Ishikawa (cell line): ENCODE results near the gene FMOD.

Experiments used
- CEBPB ChIP-seq: IDR thresholded peaks from 2 replicates; pipeline ENCODE4 v1.6.1; 2012
- EGR1 ChIP-seq: IDR thresholded peaks from 2 replicates; pipeline ENCODE4 v1.6.1; 2012
- EP300 ChIP-seq: IDR thresholded peaks from 2 replicates; pipeline ENCODE4 v1.6.1; 2012; ENCODE audit warnings: borderline replicate concordance
- FOXM1 ChIP-seq: IDR thresholded peaks from 2 replicates; pipeline ENCODE4 v1.6.1; 2012; ENCODE audit warnings: low read depth, borderline replicate concordance
- NFIC ChIP-seq: IDR thresholded peaks from 2 replicates; pipeline ENCODE4 v1.6.1; 2012
- RAD21 ChIP-seq: IDR thresholded peaks from 2 replicates; pipeline ENCODE4 v1.6.1; 2012; ENCODE audit warnings: low read depth
- TAF1 ChIP-seq: IDR thresholded peaks from 2 replicates; pipeline ENCODE4 v1.6.1; 2012; ENCODE audit warnings: low read depth, mild to moderate bottlenecking
- TEAD4 ChIP-seq: IDR thresholded peaks from 2 replicates; pipeline ENCODE4 v1.6.1; 2012
- YY1 ChIP-seq: IDR thresholded peaks from 2 replicates; pipeline ENCODE4 v1.6.1; 2012; ENCODE audit warnings: low read depth
- ZBTB7A ChIP-seq: IDR thresholded peaks from 2 replicates; pipeline ENCODE4 v1.6.1; 2012; ENCODE audit warnings: low read depth
- TF ChIP-seq, protein P1 (sequence below): IDR thresholded peaks from 2 replicates; pipeline ENCODE4 v1.6.1; 2012; ENCODE audit warnings: low read depth, mild to moderate bottlenecking
- TF ChIP-seq, protein P2 (sequence below): IDR thresholded peaks from 2 replicates; pipeline ENCODE4 v1.6.1; 2012
- TF ChIP-seq, protein P3 (sequence below): IDR thresholded peaks from 2 replicates; pipeline ENCODE4 v1.6.1; 2012

GRCh38 chr1:203311368-203312301 lies 39.3 kb downstream of the FMOD start:
- TF ChIP-seq, protein P1, sequence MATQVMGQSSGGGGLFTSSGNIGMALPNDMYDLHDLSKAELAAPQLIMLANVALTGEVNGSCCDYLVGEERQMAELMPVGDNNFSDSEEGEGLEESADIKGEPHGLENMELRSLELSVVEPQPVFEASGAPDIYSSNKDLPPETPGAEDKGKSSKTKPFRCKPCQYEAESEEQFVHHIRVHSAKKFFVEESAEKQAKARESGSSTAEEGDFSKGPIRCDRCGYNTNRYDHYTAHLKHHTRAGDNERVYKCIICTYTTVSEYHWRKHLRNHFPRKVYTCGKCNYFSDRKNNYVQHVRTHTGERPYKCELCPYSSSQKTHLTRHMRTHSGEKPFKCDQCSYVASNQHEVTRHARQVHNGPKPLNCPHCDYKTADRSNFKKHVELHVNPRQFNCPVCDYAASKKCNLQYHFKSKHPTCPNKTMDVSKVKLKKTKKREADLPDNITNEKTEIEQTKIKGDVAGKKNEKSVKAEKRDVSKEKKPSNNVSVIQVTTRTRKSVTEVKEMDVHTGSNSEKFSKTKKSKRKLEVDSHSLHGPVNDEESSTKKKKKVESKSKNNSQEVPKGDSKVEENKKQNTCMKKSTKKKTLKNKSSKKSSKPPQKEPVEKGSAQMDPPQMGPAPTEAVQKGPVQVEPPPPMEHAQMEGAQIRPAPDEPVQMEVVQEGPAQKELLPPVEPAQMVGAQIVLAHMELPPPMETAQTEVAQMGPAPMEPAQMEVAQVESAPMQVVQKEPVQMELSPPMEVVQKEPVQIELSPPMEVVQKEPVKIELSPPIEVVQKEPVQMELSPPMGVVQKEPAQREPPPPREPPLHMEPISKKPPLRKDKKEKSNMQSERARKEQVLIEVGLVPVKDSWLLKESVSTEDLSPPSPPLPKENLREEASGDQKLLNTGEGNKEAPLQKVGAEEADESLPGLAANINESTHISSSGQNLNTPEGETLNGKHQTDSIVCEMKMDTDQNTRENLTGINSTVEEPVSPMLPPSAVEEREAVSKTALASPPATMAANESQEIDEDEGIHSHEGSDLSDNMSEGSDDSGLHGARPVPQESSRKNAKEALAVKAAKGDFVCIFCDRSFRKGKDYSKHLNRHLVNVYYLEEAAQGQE = no peak
- TF ChIP-seq YY1 (no peak), TEAD4 (no peak), EP300 (no peak), RAD21 (no peak), EGR1 (no peak), FOXM1 (no peak), ZBTB7A (no peak), NFIC (no peak), TAF1 (no peak), CEBPB (no peak)
- TF ChIP-seq, protein P2, sequence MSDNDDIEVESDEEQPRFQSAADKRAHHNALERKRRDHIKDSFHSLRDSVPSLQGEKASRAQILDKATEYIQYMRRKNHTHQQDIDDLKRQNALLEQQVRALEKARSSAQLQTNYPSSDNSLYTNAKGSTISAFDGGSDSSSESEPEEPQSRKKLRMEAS = no peak
- TF ChIP-seq, protein P3, sequence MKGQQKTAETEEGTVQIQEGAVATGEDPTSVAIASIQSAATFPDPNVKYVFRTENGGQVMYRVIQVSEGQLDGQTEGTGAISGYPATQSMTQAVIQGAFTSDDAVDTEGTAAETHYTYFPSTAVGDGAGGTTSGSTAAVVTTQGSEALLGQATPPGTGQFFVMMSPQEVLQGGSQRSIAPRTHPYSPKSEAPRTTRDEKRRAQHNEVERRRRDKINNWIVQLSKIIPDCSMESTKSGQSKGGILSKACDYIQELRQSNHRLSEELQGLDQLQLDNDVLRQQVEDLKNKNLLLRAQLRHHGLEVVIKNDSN = no peak
